Chondrocyte (in vitro differentiated cells): ENCODE results near the gene SSC4D. TPM values are rescaled to one million over a fixed set of nuclear protein-coding genes. Genes with fewer than 3 reads are reported as not detected.
"Not testable (repeated sequence)": the region's sequence is repeated elsewhere in the genome, so short reads cannot be mapped to it uniquely, and the experiment has no call there.

Experiments used
- DNase-seq: peaks from one replicate; pipeline ENCODE4 v3.0.0; 2021; ENCODE audit warnings: mixed read lengths, low spot score
- H3K27ac Mint-ChIP-seq: one replicate; pipeline ENCODE4 v1.8.0; 2021; ENCODE audit warnings: mild to moderate bottlenecking, moderate library complexity, mixed read lengths; ENCODE audit not compliant: unreplicated experiment
- H3K27me3 Mint-ChIP-seq: 2 replicates; pipeline ENCODE4 v1.8.0; 2021; ENCODE audit warnings: low read depth, mixed read lengths
- H3K36me3 Mint-ChIP-seq: 2 replicates; pipeline ENCODE4 v1.8.0; 2021; ENCODE audit warnings: low read depth, mixed read lengths
- H3K4me1 Mint-ChIP-seq: 2 replicates; pipeline ENCODE4 v1.8.0; 2021; ENCODE audit warnings: low read depth, mild to moderate bottlenecking, mixed read lengths
- H3K4me3 Mint-ChIP-seq: one replicate; pipeline ENCODE4 v1.8.0; 2021; ENCODE audit warnings: mild to moderate bottlenecking, moderate library complexity, mixed read lengths; ENCODE audit not compliant: unreplicated experiment
- H3K9me3 Mint-ChIP-seq: 2 replicates; pipeline ENCODE4 v1.8.0; 2021; ENCODE audit warnings: low read depth, mixed read lengths
- CTCF ChIP-seq: fragments of 200-600 bp; sonication (generic); IDR thresholded peaks from 2 replicates; pipeline ENCODE4 v1.5.0; 2021; ENCODE audit warnings: antibody characterized with exemption, mild to moderate bottlenecking, moderate library complexity
- total RNA-seq: library from RNA; stranded (reverse); gene quantifications from 3 replicates; pipeline ENCODE4 v1.2.1, GENCODE V29; 2021

Gene SSC4D
- total RNA-seq, 1 donor from 2014 or later: 1.2 TPM

- no peak for TF ChIP-seq CTCF
- H3K4me3 Mint-ChIP-seq: no peak overlapping the region
- H3K4me1 Mint-ChIP-seq: peaks cover 44% of the 10 kb centered on the region
- peak; percentile 56 for DNase-seq
- H3K27me3 Mint-ChIP-seq: no peaks in the 10 kb centered on the region
- H3K36me3 Mint-ChIP-seq: no peaks in the 10 kb centered on the region
- peaks cover 6% of the 10 kb centered on the region for H3K9me3 Mint-ChIP-seq
- H3K27ac Mint-ChIP-seq: peak overlapping the region; percentile 91
Observed at GRCh38 chr7:76423666-76424412, 14.3 kb upstream of the SSC4D start.

DNA sequence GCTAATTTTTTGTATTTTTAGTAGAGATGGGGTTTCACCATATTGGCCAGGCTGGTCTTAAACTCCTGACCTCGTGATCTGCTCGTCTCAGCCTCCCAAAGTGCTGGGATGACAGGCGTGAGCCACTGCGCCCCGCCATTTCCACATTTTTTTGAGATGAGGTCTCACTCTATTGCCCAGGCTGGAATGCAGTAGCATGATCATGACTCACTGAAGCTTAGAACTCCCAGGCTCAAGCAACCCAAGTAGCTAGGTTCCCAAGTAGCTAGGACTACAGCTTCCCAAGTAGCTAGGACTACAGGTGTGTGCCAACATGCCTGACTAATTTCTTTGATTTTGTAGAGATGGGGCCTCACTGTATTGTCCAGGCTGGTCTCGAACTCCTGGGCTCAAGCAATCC, 11.6 kb upstream of the SSC4D start:
- H3K27me3 Mint-ChIP-seq, H3K9me3 Mint-ChIP-seq, H3K4me3 Mint-ChIP-seq, H3K36me3 Mint-ChIP-seq: not testable (repeated sequence)
- Mint-ChIP-seq H3K27ac (peak overlapping the region; percentile 97), H3K4me1 (peaks cover 40% of the 10 kb centered on the region)
- peak; percentile 21 for DNase-seq

GRCh38 chr7:76417654-76418310, 8.3 kb upstream of the SSC4D start:
- DNase-seq, H3K27me3 Mint-ChIP-seq, H3K36me3 Mint-ChIP-seq, H3K9me3 Mint-ChIP-seq, H3K27ac Mint-ChIP-seq, H3K4me3 Mint-ChIP-seq: not testable (repeated sequence)
- peaks cover 27% of the 10 kb centered on the region for H3K4me1 Mint-ChIP-seq

DNA sequence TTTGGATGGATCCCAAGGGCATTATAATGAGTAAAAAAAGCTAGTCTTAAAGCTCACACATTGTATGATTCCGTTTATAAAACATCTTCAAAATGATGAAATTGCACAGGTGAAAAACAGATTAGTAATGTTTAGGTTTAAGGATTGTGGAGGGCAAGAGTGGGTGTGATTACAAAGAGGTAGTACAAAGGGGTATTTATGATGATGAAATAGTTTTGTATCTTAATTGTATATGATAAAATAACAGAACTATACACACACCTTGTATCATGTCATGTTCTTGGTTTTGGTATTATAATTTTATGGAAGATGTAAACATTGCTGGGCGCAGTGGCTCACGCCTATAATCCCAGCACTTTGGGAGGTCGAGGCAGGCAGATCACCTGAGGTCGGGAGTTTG, 2.8 kb upstream of the SSC4D start:
- no peak for DNase-seq
- Mint-ChIP-seq H3K4me3 (no peak overlapping the region), H3K4me1 (peaks cover 15% of the 10 kb centered on the region), H3K9me3 (no peaks in the 10 kb centered on the region), H3K27ac (no peak overlapping the region), H3K27me3 (no peaks in the 10 kb centered on the region), H3K36me3 (no peaks in the 10 kb centered on the region)
- no peak for TF ChIP-seq CTCF

DNA sequence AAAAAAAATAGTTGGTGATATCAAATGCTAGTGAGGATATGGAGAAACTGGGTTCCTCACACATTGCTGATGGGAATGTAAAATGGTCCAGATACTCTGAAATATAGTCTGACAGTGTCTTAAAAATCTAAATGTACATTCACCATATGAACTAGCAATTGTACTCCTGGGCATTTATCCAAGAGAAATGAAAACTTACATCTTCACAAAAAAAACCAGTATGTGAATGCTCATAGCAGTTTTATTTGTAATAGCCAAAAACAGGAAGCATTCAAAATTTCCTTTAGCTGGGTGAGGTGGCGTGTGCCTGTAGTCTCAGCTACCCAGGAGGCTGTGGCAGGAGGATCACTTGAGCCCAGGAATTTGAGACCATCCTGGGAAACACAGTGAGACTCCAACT, 2.1 kb upstream of the SSC4D start:
- Mint-ChIP-seq H3K27ac (no peak overlapping the region), H3K4me1 (peaks cover 15% of the 10 kb centered on the region), H3K36me3 (no peaks in the 10 kb centered on the region), H3K9me3 (no peaks in the 10 kb centered on the region), H3K27me3 (no peaks in the 10 kb centered on the region), H3K4me3 (no peak overlapping the region)
- DNase-seq: no peak
- no peak for TF ChIP-seq CTCF

DNA sequence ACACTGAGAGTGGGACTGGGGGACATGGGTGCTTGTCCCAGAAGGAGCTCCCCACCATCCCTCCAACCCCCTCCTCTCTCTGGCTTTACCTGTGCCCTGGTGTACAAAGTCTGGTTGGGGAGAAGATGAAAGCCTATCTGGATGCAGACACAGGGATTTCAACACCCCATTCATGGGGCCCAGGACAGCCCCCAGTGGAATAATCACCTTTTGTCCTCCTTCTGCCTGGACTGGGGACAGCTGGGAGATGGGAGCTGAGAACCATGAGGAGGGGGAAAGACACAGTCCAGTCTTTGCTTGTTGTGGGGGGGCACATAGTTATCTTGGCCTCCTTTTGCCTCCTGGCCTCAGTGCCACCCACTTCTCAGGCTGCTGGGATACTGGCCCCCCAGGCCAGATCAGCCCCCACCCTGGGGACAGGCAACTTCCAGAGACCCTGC, 1.4 kb downstream of the SSC4D start:
- TF ChIP-seq CTCF: no peak
- Mint-ChIP-seq H3K4me1 (peaks cover 15% of the 10 kb centered on the region), H3K27me3 (no peaks in the 10 kb centered on the region), H3K36me3 (no peaks in the 10 kb centered on the region), H3K27ac (no peak overlapping the region), H3K4me3 (no peak overlapping the region), H3K9me3 (no peaks in the 10 kb centered on the region)
- no peak for DNase-seq
